WTC11 (cell line): ENCODE results near the gene PAQR8. TPM values are rescaled to one million over a fixed set of nuclear protein-coding genes. Genes with fewer than 3 reads are reported as not detected.

ENCODE experiments used
- ATAC-seq: fragments of 200-7000 bp; cut with Tn5 transposase; 2 replicates; pipeline ENCODE4 v1.10.0; 2021; ENCODE audit warnings: mild to moderate bottlenecking, moderate library complexity
- CTCF ChIA-PET: fragments of 300-600 bp; sonication (Branson Sonifier 250); formaldehyde crosslinking; loops from one replicate; lab custom pipeline; 2021; ENCODE audit warnings: antibody characterized with exemption; lab: Charles Lee
- POLR2A ChIA-PET: fragments of 350-600 bp; sonication (Branson Sonifier 250); formaldehyde crosslinking; loops from one replicate; lab custom pipeline; 2021; ENCODE audit warnings: antibody characterized with exemption; lab: Charles Lee
- DNase-seq: peaks from one replicate; pipeline ENCODE4 v3.0.0; 2021; ENCODE audit warnings: low spot score
- H3K27ac Mint-ChIP-seq: 2 replicates; pipeline ENCODE4 v1.8.0; 2021; ENCODE audit warnings: mixed read lengths
- H3K27me3 Mint-ChIP-seq: 2 replicates; pipeline ENCODE4 v1.8.0; 2021; ENCODE audit warnings: low read depth, mild to moderate bottlenecking, moderate library complexity, mixed read lengths
- H3K36me3 Mint-ChIP-seq: 2 replicates; pipeline ENCODE4 v1.8.0; 2021; ENCODE audit warnings: mixed read lengths
- H3K4me1 Mint-ChIP-seq: 2 replicates; pipeline ENCODE4 v1.8.0; 2022; ENCODE audit warnings: mixed read lengths
- H3K4me3 Mint-ChIP-seq: 2 replicates; pipeline ENCODE4 v1.8.0; 2021; ENCODE audit warnings: mild to moderate bottlenecking, moderate library complexity, mixed read lengths
- H3K9me3 Mint-ChIP-seq: 2 replicates; pipeline ENCODE4 v1.8.0; 2021; ENCODE audit warnings: mixed read lengths
- IRF2 ChIP-seq: sonication (generic); formaldehyde crosslinking; IDR thresholded peaks from 2 replicates; pipeline ENCODE4 v1.8.0; 2022; ENCODE audit warnings: low read depth, missing genetic modification reagents, borderline replicate concordance
- MYBL2 ChIP-seq: sonication (generic); formaldehyde crosslinking; IDR thresholded peaks from 2 replicates; pipeline ENCODE4 v1.8.1; 2023; ENCODE audit warnings: mild to moderate bottlenecking, moderate library complexity, missing genetic modification reagents
- PREB ChIP-seq: sonication (generic); formaldehyde crosslinking; IDR thresholded peaks from 2 replicates; pipeline ENCODE4 v1.8.1; 2022; ENCODE audit warnings: mild to moderate bottlenecking, missing genetic modification reagents, moderate library complexity, borderline replicate concordance
- TEAD4 ChIP-seq: sonication (generic); formaldehyde crosslinking; IDR thresholded peaks from 2 replicates; pipeline ENCODE4 v1.8.0; 2022; ENCODE audit warnings: mild to moderate bottlenecking, missing genetic modification reagents
- TP53 ChIP-seq: sonication (generic); formaldehyde crosslinking; IDR thresholded peaks from 2 replicates; pipeline ENCODE4 v1.8.1; 2023; ENCODE audit warnings: mild to moderate bottlenecking, missing genetic modification reagents
- USF1 ChIP-seq: sonication (generic); formaldehyde crosslinking; IDR thresholded peaks from 2 replicates; pipeline ENCODE4 v1.8.0; 2022; ENCODE audit warnings: mild to moderate bottlenecking, missing genetic modification reagents
- USF2 ChIP-seq: sonication (generic); formaldehyde crosslinking; IDR thresholded peaks from 2 replicates; pipeline ENCODE4 v1.8.1; 2023; ENCODE audit warnings: mild to moderate bottlenecking, missing genetic modification reagents, moderate library complexity
- ZBTB43 ChIP-seq: sonication (generic); formaldehyde crosslinking; IDR thresholded peaks from 2 replicates; pipeline ENCODE4 v1.8.1; 2023; ENCODE audit warnings: mild to moderate bottlenecking, missing genetic modification reagents
- ZNF121 ChIP-seq: sonication (generic); formaldehyde crosslinking; IDR thresholded peaks from 2 replicates; pipeline ENCODE4 v1.8.0; 2023; ENCODE audit warnings: missing genetic modification reagents
- ZNF232 ChIP-seq: sonication (generic); formaldehyde crosslinking; IDR thresholded peaks from 2 replicates; pipeline ENCODE4 v1.8.0; 2022; ENCODE audit warnings: mild to moderate bottlenecking, missing genetic modification reagents
- ZNF281 ChIP-seq: sonication (generic); formaldehyde crosslinking; IDR thresholded peaks from 2 replicates; pipeline ENCODE4 v1.8.0; 2023; ENCODE audit warnings: mild to moderate bottlenecking, missing genetic modification reagents
- ZNF317 ChIP-seq: sonication (generic); formaldehyde crosslinking; IDR thresholded peaks from 2 replicates; pipeline ENCODE4 v1.8.1; 2023; ENCODE audit warnings: low read depth, mild to moderate bottlenecking, moderate library complexity, missing genetic modification reagents, borderline replicate concordance
- total RNA-seq: library from RNA; stranded (reverse); gene quantifications from 3 replicates; pipeline ENCODE4 v1.2.3, GENCODE V29; 2021
- TF ChIP-seq, protein P1 (sequence below): sonication (generic); formaldehyde crosslinking; IDR thresholded peaks from 2 replicates; pipeline ENCODE4 v1.8.0; 2023; ENCODE audit warnings: missing genetic modification reagents, mild to moderate bottlenecking, borderline replicate concordance

Gene PAQR8
- total RNA-seq, 1 experiment from 2014 or later: 11.1 TPM

DNA sequence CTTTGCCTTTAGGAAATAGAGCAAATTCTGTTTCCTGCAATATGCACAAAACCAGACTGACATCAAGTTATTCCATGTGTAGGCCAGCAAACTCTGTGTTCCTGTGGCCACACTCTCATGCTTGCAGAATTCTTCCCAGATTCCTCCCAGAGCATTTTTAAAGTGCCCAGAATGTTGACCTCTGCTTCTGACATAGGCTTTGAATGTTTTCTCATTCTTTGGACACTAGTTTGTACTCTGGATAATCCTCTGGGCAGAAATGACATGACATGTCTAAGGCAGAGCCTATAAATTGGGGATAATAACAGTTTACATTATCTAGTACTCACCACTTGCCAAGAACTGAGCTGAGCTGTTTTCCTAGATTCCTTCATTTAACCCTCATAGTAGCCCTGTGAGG lies 49.0 kb downstream of the PAQR8 start:
- TF ChIP-seq TP53 (CRISPR knock-in tag) (no peak), USF1 (CRISPR knock-in tag) (no peak), MYBL2 (CRISPR knock-in tag) (no peak), ZBTB43 (CRISPR knock-in tag) (no peak), ZNF232 (CRISPR knock-in tag) (no peak), ZNF281 (CRISPR knock-in tag) (no peak), ZNF121 (no peak)
- TF ChIP-seq, all 79 proteins: peak for 0
- no peaks in the 10 kb centered on the region for H3K4me1 Mint-ChIP-seq
- H3K9me3 Mint-ChIP-seq: no peaks in the 10 kb centered on the region
- no peak overlapping the region for H3K27ac Mint-ChIP-seq
- POLR2A ChIA-PET: interaction anchor here (0.6 kb wide), 1 partner anchor 316 kb away, joined by 3 read pairs; no protein-coding TSS in a partner anchor
- DNase-seq: no peak
- CTCF ChIA-PET: no interaction called here
- no peak for ATAC-seq
- H3K36me3 Mint-ChIP-seq: no peaks in the 10 kb centered on the region
- H3K27me3 Mint-ChIP-seq: no peaks in the 10 kb centered on the region
- no peak overlapping the region for H3K4me3 Mint-ChIP-seq

DNA sequence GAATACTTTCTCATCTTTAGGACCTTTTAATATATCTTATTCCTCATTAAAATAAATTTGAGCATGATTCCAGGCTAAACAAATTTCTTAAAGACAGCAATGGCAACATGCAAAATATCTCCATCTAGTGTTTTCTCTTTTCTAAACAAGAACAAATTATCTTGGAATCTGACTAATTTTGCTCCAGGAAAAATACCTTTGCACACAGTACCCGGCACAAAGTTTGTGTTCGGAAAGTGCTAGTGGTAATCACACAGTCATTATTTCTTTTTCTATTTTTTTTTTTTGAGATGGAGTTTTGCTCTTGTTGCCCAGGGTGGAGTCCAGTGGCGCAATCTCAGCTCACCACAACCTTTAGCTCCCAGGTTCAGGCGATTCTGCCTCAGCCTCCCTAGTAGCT lies 50.0 kb downstream of the PAQR8 start:
- ATAC-seq: no peak
- H3K9me3 Mint-ChIP-seq: no peaks in the 10 kb centered on the region
- H3K4me1 Mint-ChIP-seq: peaks cover 5% of the 10 kb centered on the region
- POLR2A ChIA-PET: no interaction called here
- CTCF ChIA-PET: interaction anchor here (1.2 kb wide), 1 partner anchor 12 kb away, joined by 3 read pairs; no protein-coding TSS in a partner anchor
- H3K27ac Mint-ChIP-seq: no peak overlapping the region
- DNase-seq: no peak
- H3K36me3 Mint-ChIP-seq: no peaks in the 10 kb centered on the region
- H3K4me3 Mint-ChIP-seq: no peak overlapping the region
- no peak for TF ChIP-seq TEAD4 (CRISPR knock-in tag)
- no peak for TF ChIP-seq ZNF317
- TF ChIP-seq, protein P1, sequence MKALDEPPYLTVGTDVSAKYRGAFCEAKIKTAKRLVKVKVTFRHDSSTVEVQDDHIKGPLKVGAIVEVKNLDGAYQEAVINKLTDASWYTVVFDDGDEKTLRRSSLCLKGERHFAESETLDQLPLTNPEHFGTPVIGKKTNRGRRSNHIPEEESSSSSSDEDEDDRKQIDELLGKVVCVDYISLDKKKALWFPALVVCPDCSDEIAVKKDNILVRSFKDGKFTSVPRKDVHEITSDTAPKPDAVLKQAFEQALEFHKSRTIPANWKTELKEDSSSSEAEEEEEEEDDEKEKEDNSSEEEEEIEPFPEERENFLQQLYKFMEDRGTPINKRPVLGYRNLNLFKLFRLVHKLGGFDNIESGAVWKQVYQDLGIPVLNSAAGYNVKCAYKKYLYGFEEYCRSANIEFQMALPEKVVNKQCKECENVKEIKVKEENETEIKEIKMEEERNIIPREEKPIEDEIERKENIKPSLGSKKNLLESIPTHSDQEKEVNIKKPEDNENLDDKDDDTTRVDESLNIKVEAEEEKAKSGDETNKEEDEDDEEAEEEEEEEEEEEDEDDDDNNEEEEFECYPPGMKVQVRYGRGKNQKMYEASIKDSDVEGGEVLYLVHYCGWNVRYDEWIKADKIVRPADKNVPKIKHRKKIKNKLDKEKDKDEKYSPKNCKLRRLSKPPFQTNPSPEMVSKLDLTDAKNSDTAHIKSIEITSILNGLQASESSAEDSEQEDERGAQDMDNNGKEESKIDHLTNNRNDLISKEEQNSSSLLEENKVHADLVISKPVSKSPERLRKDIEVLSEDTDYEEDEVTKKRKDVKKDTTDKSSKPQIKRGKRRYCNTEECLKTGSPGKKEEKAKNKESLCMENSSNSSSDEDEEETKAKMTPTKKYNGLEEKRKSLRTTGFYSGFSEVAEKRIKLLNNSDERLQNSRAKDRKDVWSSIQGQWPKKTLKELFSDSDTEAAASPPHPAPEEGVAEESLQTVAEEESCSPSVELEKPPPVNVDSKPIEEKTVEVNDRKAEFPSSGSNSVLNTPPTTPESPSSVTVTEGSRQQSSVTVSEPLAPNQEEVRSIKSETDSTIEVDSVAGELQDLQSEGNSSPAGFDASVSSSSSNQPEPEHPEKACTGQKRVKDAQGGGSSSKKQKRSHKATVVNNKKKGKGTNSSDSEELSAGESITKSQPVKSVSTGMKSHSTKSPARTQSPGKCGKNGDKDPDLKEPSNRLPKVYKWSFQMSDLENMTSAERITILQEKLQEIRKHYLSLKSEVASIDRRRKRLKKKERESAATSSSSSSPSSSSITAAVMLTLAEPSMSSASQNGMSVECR (CRISPR knock-in tag): no peak
- no peak for TF ChIP-seq PREB (CRISPR knock-in tag)
- no peak for TF ChIP-seq USF2 (CRISPR knock-in tag)
- no peak for TF ChIP-seq IRF2
- TF ChIP-seq, all 79 proteins: peak for 0
- no peaks in the 10 kb centered on the region for H3K27me3 Mint-ChIP-seq
